HG03103 (cell line): ENCODE results near the gene SNUPN.

Experiments
- ATAC-seq: cut with Tn5 transposase; IDR thresholded peaks from one replicate; pipeline ENCODE4 v1.9.1; 2021; ENCODE audit warnings: low read depth; ENCODE audit not compliant: unreplicated experiment

The SNUPN gene

GRCh38 chr15:75654201-75654907 lies 28.8 kb upstream of the SNUPN start:
- ATAC-seq: no peak

GRCh38 chr15:75653347-75653913 lies 27.9 kb upstream of the SNUPN start:
- ATAC-seq: no peak

- no peak for ATAC-seq
Observed at GRCh38 chr15:75651810-75652543, 26.5 kb upstream of the SNUPN start.

- ATAC-seq: no peak
Observed at GRCh38 chr15:75650908-75651809, 25.6 kb upstream of the SNUPN start.

GRCh38 chr15:75649848-75650247 lies 24.3 kb upstream of the SNUPN start:
- no peak for ATAC-seq

- ATAC-seq: no peak
Observed at GRCh38 chr15:75649045-75649761, 23.7 kb upstream of the SNUPN start.

GRCh38 chr15:75648156-75649000 lies 22.9 kb upstream of the SNUPN start:
- no peak for ATAC-seq

- ATAC-seq: no peak
Observed at GRCh38 chr15:75647370-75648155, 22.0 kb upstream of the SNUPN start, which contains the start of gene SNX33. SNX33 (plus strand) TSS chr15:75647912; CDS start chr15:75649103, 1,191 bp downstream.

GRCh38 chr15:75646944-75647364 lies 21.4 kb upstream of the SNUPN start:
- no peak for ATAC-seq

- ATAC-seq: no peak
Observed at GRCh38 chr15:75646112-75646943, 20.8 kb upstream of the SNUPN start.

- no peak for ATAC-seq
Observed at GRCh38 chr15:75644376-75644775, 18.9 kb upstream of the SNUPN start.

GRCh38 chr15:75641603-75642002 lies 16.1 kb upstream of the SNUPN start:
- no peak for ATAC-seq

- no peak for ATAC-seq
Observed at GRCh38 chr15:75641179-75641503, 15.6 kb upstream of the SNUPN start.

GRCh38 chr15:75640483-75641178 lies 15.1 kb upstream of the SNUPN start:
- peak; percentile 19 for ATAC-seq

- ATAC-seq: peak; percentile 89
Observed at GRCh38 chr15:75639709-75640482, 14.4 kb upstream of the SNUPN start, which contains the start of gene IMP3. IMP3 (minus strand) TSS chr15:75640224; CDS start chr15:75640168, 56 bp downstream.

GRCh38 chr15:75639191-75639708 lies 13.7 kb upstream of the SNUPN start:
- no peak for ATAC-seq
